SU-DHL-6 (cell line): ENCODE data around the gene MRM2.

ENCODE experiments used
- H2AFZ ChIP-seq: fragments of 200-600 bp; sonication (generic); 2 replicates; pipeline ENCODE4 v1.6.1; 2014; ENCODE audit warnings: low read depth, mild to moderate bottlenecking, moderate library complexity, mixed read lengths, antibody characterized with exemption, low read length; ENCODE audit not compliant: severe bottlenecking
- H3F3A ChIP-seq: fragments of 200-600 bp; shearing (Covaris generic); 2 replicates; pipeline ENCODE4 v1.6.0; 2016; ENCODE audit warnings: antibody characterized with exemption, mild to moderate bottlenecking; ENCODE audit not compliant: insufficient read depth
- H3K27ac ChIP-seq: fragments of 200-600 bp; sonication (generic); 2 replicates; pipeline ENCODE4 v1.5.1; 2016; ENCODE audit warnings: low read depth, mild to moderate bottlenecking, low read length, moderate library complexity, mixed read lengths
- H3K27me3 ChIP-seq: fragments of 200-600 bp; sonication (generic), shearing (Covaris generic); 2 replicates; pipeline ENCODE4 v1.6.0; 2014; ENCODE audit warnings: mild to moderate bottlenecking, low read length
- H3K36me3 ChIP-seq: fragments of 200-600 bp; sonication (generic); 2 replicates; pipeline ENCODE4 v1.6.1; 2014; ENCODE audit warnings: mild to moderate bottlenecking, low read length, mixed read lengths
- H3K4me2 ChIP-seq: fragments of 300-600, 200-600 bp; shearing (Covaris generic), sonication (generic); 2 replicates; pipeline ENCODE4 v1.6.0; 2014; ENCODE audit warnings: low read length, low read depth, mild to moderate bottlenecking; ENCODE audit not compliant: poor library complexity, severe bottlenecking
- H3K4me3 ChIP-seq: fragments of 200-600 bp; sonication (generic); 2 replicates; pipeline ENCODE4 v1.5.1; 2014; ENCODE audit warnings: antibody characterized with exemption, low read length, mild to moderate bottlenecking, mixed read lengths; ENCODE audit not compliant: insufficient read depth, poor library complexity, severe bottlenecking
- H3K79me2 ChIP-seq: fragments of 200-600 bp; sonication (generic); 2 replicates; pipeline ENCODE4 v1.6.1; 2014; ENCODE audit warnings: mild to moderate bottlenecking, low read length, moderate library complexity; ENCODE audit not compliant: insufficient read depth
- H3K9ac ChIP-seq: fragments of 200-600 bp; sonication (generic); 2 replicates; pipeline ENCODE4 v1.7.0; 2014; ENCODE audit warnings: mild to moderate bottlenecking, low read length
- H3K9me2 ChIP-seq: fragments of 200-600 bp; sonication (generic); replicated peaks from 2 replicates; pipeline ENCODE4 v1.6.1; 2014; ENCODE audit warnings: low read length; ENCODE audit not compliant: insufficient read depth
- H3K9me3 ChIP-seq: fragments of 200-600 bp; sonication (generic); 2 replicates; pipeline ENCODE4 v1.6.1; 2014; ENCODE audit warnings: low read length, mixed read lengths; ENCODE audit not compliant: insufficient read depth
- H4K20me1 ChIP-seq: fragments of 200-600 bp; sonication (generic); 2 replicates; pipeline ENCODE4 v1.6.1; 2014; ENCODE audit warnings: low read depth, mild to moderate bottlenecking, antibody characterized with exemption, low read length, moderate library complexity, mixed read lengths
- CTCF ChIP-seq: fragments of 200-600 bp; sonication (generic); IDR thresholded peaks from one replicate; pipeline ENCODE4 v1.5.1; 2017; ENCODE audit warnings: antibody characterized with exemption, mild to moderate bottlenecking, low read length, moderate library complexity; ENCODE audit not compliant: insufficient read depth, poor library complexity, severe bottlenecking
- EZH2phosphoT487 ChIP-seq: fragments of 200-600 bp; sonication (generic), shearing (Covaris generic); conservative IDR thresholded peaks from 2 replicates; pipeline ENCODE4 v1.6.1; 2018; ENCODE audit warnings: mild to moderate bottlenecking, antibody characterized with exemption, low read length, moderate library complexity, mixed read lengths

MRM2 gene

GRCh38 chr7:2289111-2289586, 47.1 kb upstream of the MRM2 start:
- Histone ChIP-seq H3K27ac (peak overlapping the region; percentile 53), H3K4me2 (peak overlapping the region; percentile 36), H3K9me3 (no peaks in the 10 kb centered on the region), H3K79me2 (peaks cover 63% of the 10 kb centered on the region), H3K36me3 (no peaks in the 10 kb centered on the region), H4K20me1 (no peaks in the 10 kb centered on the region), H3K4me3 (no peak overlapping the region), H3F3A (peaks cover 10% of the 10 kb centered on the region), H2AFZ (no peak overlapping the region), H3K9me2 (no peaks in the 10 kb centered on the region), H3K27me3 (no peaks in the 10 kb centered on the region), H3K9ac (0 out of 2 replicates have a peak overlapping the region, but pooled peaks have one; percentile 10)
- TF ChIP-seq CTCF (no peak), EZH2phosphoT487 (no peak)

GRCh38 chr7:2288503-2288902, 46.5 kb upstream of the MRM2 start:
- Histone ChIP-seq H3K27ac (peak overlapping the region; percentile 53), H3K36me3 (no peaks in the 10 kb centered on the region), H3K27me3 (no peaks in the 10 kb centered on the region), H3K9me3 (no peaks in the 10 kb centered on the region), H3K9me2 (no peaks in the 10 kb centered on the region), H4K20me1 (no peaks in the 10 kb centered on the region), H3K4me3 (no peak overlapping the region), H2AFZ (no peak overlapping the region), H3K79me2 (peaks cover 65% of the 10 kb centered on the region), H3K9ac (0 out of 2 replicates have a peak overlapping the region, but pooled peaks have one; percentile 10), H3F3A (peaks cover 10% of the 10 kb centered on the region), H3K4me2 (peak overlapping the region; percentile 36)
- TF ChIP-seq CTCF (no peak), EZH2phosphoT487 (no peak)

GRCh38 chr7:2287745-2288144, 45.7 kb upstream of the MRM2 start:
- H3K79me2 ChIP-seq: peaks cover 61% of the 10 kb centered on the region
- H3K9ac ChIP-seq: no peak overlapping the region
- no peaks in the 10 kb centered on the region for H3K27me3 ChIP-seq
- no peaks in the 10 kb centered on the region for H3K9me3 ChIP-seq
- H3K27ac ChIP-seq: peak overlapping the region; percentile 25; the same call in 1 of the 2 replicates
- H2AFZ ChIP-seq: no peak overlapping the region
- no peak overlapping the region for H3K4me3 ChIP-seq
- H3K9me2 ChIP-seq: no peaks in the 10 kb centered on the region
- TF ChIP-seq CTCF (no peak), EZH2phosphoT487 (no peak)
- H3F3A ChIP-seq: peaks cover 10% of the 10 kb centered on the region
- H4K20me1 ChIP-seq: no peaks in the 10 kb centered on the region
- H3K4me2 ChIP-seq: no peak overlapping the region
- H3K36me3 ChIP-seq: no peaks in the 10 kb centered on the region
